C4-2B (cell line): ENCODE data around the gene ADGRF1.

Experiments used
- CTCF ChIP-seq: fragments of 450-650 bp; conservative IDR thresholded peaks from 2 replicates; pipeline ENCODE4 v1.5.1; 2017; ENCODE audit warnings: mild to moderate bottlenecking
- ZFX ChIP-seq: fragments of 450-650 bp; IDR thresholded peaks from 2 replicates; pipeline ENCODE4 v1.6.1; 2017

- TF ChIP-seq CTCF (no peak), ZFX (no peak)
These were observed 62.9 kb downstream of the ADGRF1 start for GRCh38 chr6:46979206-46979605.
